Aorta (tissue), 5 donors: ENCODE data around the gene HDAC9. TPM values are rescaled to one million over a fixed set of nuclear protein-coding genes. Genes with fewer than 3 reads are reported as not detected.
A peak's percentile ranks its signal among the peaks of the same experiment; 100 is the strongest.

ENCODE experiments used
- ATAC-seq: fragments of 200-7000 bp; cut with Tn5 transposase; one replicate; pipeline ENCODE4 v1.9.1; 2022; ENCODE audit warnings: moderate library complexity; ENCODE audit not compliant: low FRiP score
- DNase-seq, 2 donors: peaks; one replicate each; pipeline ENCODE4 v3.0.0-alpha.2; 2020
- H3K27ac ChIP-seq, 2 donors: one replicate each; pipeline ENCODE4 v1.5.1; 2013; ENCODE audit warnings: low read length in 2 of 2, mild to moderate bottlenecking in 2 of 2, moderate library complexity in 2 of 2, control low read depth in 1 of 2, inconsistent platforms in 1 of 2, low read depth in 1 of 2
- H3K27me3 ChIP-seq, 2 donors: one replicate each; pipeline ENCODE4 v1.6.1; 2013; ENCODE audit warnings: control low read depth in 1 of 2, low read length in 1 of 2, mild to moderate bottlenecking in 1 of 2, moderate library complexity in 1 of 2; ENCODE audit not compliant: insufficient read depth in 2 of 2, control insufficient read depth in 1 of 2
- H3K36me3 ChIP-seq, 2 donors: one replicate each; pipeline ENCODE4 v1.6.1; 2013; ENCODE audit warnings: control low read depth in 1 of 2, low read length in 1 of 2, mild to moderate bottlenecking in 1 of 2; ENCODE audit not compliant: insufficient read depth in 2 of 2, control insufficient read depth in 1 of 2
- H3K4me1 ChIP-seq, 2 donors: one replicate each; pipeline ENCODE4 v1.6.1; 2013; ENCODE audit warnings: low read length in 2 of 2, control low read depth in 1 of 2, mild to moderate bottlenecking in 1 of 2, moderate library complexity in 1 of 2; ENCODE audit not compliant: insufficient read depth in 2 of 2, control insufficient read depth in 1 of 2
- H3K4me3 ChIP-seq, 2 donors: one replicate each; pipeline ENCODE4 v1.5.1; 2013; ENCODE audit warnings: low read length in 2 of 2, control low read depth in 1 of 2, mild to moderate bottlenecking in 1 of 2
- H3K9me3 ChIP-seq: one replicate; pipeline ENCODE4 v1.6.1; 2013; ENCODE audit warnings: mild to moderate bottlenecking, low read length; ENCODE audit not compliant: control insufficient read depth
- WGBS, 2 donors: extraction: QIAGEN DNeasy Blood & Tissue Kit; methylation state at CpG; one replicate each; pipeline ENCODE4 v1.1.7; 2013; 5-methylcytosine and 5-hydroxymethylcytosine counted together
- intact Hi-C, 2 donors: fragments of 100-400 bp; cut with DNase I; formaldehyde crosslinking; loops; one replicate each; pipeline versions ENCODE4 v1.14.2 to v1.15.0; 2022
- polyA plus RNA-seq, 2 donors: library from polyadenylated mRNA; stranded (reverse); fragments of 200-250 nt; gene quantifications; one replicate each; pipeline ENCODE4 v1.2.3, GENCODE V29; 2013
- total RNA-seq, 2 donors: library from RNA; stranded (reverse); fragmentation: NEBNext Ultra II Directional; extraction: Animal tissue kit (Norgen Biotek cat#: 25700); gene quantifications; one replicate each; pipeline ENCODE4 v1.2.1, GENCODE V29; 2021
- donor health status: healthy with polysubstance abuse.
- donor health status: Bipolar disorder and iron deficiency.
- donor health status: DM: no; HTN: no; CAD: no.
- donor health status: DM: no; HTN: no; CAD: no.
- donor health status: DM: yes; HTN: yes; CAD: no.

HDAC9 gene
- total and polyA plus RNA-seq, 4 donors: 9.1 to 122 (median 31.2) TPM

DNA sequence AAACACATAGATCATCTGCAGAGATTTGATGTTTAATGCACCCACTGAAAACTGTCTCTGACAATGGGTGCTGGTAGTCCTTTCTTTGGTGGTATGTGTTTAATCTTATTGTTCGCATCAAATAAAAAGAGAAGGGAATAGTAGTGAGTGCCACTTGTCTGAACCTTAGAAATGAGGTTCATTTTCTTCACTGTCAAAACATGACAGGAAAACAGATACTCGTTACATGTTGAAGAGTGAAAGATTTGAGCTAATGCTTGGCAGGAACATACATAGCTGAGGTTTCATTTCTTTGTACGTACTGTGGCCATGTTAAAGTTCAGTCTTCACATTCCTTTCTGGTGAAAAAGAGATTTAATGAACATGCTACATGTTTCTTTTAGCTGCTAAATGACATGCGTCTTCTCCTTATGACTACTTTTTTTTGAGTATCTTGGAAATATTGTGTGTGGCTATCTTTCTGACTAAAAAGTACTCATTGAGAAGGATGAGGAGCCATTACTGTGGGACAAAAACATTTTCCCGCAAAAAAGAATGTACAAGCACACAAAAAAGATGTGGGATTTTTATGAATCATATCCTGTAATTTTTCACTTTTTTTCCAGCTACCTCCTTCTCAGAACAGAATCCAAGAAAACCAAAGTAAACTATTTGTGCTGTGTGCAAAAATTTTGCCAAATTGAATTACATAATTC lies 513.8 kb downstream of the HDAC9 start:
- 20 to 22% methylated on average over 5 of the region's 5 CpGs for WGBS, 2 donors
- H3K36me3 ChIP-seq: no peaks in the 10 kb centered on the region
- H3K9me3 ChIP-seq: no peaks in the 10 kb centered on the region
- peaks cover 0 to 5% of the 10 kb centered on the region in 2 donors for H3K4me1 ChIP-seq
- H3K27ac ChIP-seq: no peak overlapping the region
- H3K4me3 ChIP-seq: peak overlapping the region in 1 of 2 donors; percentile 18
- intact Hi-C loops: no loop called here
- no peaks in the 10 kb centered on the region for H3K27me3 ChIP-seq
- ATAC-seq: no peak
- no peak for DNase-seq

DNA sequence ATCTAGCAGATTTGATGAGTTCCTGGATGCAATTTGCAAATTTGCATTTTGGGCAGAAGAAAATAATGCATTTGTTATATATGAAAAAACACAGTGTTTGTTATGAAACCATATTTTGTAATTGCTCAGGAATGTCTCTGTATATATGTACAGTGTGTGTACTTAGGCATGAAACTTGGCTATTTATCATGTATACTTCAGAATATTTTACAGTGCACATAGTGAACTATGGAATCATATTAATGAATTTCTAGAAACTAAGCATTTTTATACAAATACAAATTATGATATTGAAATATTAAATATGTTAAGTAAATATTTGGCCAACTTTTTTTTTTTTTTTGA lies 514.4 kb downstream of the HDAC9 start:
- no peaks in the 10 kb centered on the region for H3K27me3 ChIP-seq
- ATAC-seq: no peak
- no peak overlapping the region for H3K27ac ChIP-seq
- intact Hi-C loops: no loop called here
- no peak overlapping the region for H3K4me3 ChIP-seq
- no peaks in the 10 kb centered on the region for H3K9me3 ChIP-seq
- no peak for DNase-seq
- no peaks in the 10 kb centered on the region for H3K36me3 ChIP-seq
- H3K4me1 ChIP-seq: peaks cover 0 to 5% of the 10 kb centered on the region in 2 donors

DNA sequence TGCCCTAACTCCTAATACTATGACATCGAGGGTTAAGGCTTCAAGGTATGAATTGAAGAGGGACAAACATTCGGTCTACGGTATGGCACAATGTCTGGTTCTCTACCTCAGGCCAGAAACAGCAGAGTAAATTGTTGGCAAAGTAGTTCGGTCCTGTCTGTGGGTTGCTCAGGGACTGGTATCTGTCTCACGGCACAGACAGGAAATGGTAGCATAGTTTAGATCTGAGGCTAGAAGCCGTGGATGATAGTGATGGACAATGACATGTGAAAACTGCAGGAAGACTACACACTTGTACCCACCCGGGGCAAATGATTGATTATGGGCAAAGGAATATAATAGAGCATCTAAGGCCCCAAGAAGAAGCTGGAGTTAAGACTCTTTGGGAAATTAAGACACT lies 515.7 kb downstream of the HDAC9 start:
- Histone ChIP-seq H3K4me1 (peaks cover 0 to 5% of the 10 kb centered on the region in 2 donors), H3K27me3 (no peaks in the 10 kb centered on the region), H3K4me3 (no peak overlapping the region), H3K9me3 (no peaks in the 10 kb centered on the region), H3K36me3 (no peaks in the 10 kb centered on the region), H3K27ac (no peak overlapping the region)
- ATAC-seq (no peak), DNase-seq (no peak)
- intact Hi-C loops: no loop called here
- WGBS, 2 donors: 55 to 59% methylated on average over 7 of the region's 7 CpGs

DNA sequence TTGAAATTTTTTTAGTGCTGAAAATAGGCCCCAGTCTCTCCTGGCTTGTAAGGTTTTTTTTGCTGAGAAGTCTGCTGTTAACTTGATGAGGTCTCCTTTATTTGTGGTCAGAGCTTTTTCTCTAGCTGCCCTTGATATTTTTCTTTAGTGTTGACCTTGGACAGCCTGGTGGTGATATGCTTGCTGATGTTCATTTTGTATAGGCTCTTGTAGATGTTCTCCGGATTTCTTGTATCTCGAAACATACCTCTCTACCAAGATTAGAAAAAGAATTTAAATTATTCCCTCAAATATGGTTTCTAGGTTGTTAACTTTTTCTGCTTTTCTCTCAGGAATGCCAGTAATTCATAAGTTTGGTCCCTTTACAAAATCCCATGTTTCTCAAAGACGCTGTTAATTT lies 519.5 kb downstream of the HDAC9 start:
- WGBS, 2 donors: 21 to 23% methylated on average over 3 of the region's 3 CpGs
- Histone ChIP-seq H3K4me1 (peaks cover 0 to 3% of the 10 kb centered on the region in 2 donors), H3K27me3 (no peaks in the 10 kb centered on the region), H3K27ac (no peak overlapping the region), H3K4me3 (no peak overlapping the region), H3K9me3 (no peaks in the 10 kb centered on the region), H3K36me3 (no peaks in the 10 kb centered on the region)
- ATAC-seq: no peak
- intact Hi-C loops: no loop called here
- no peak for DNase-seq

DNA sequence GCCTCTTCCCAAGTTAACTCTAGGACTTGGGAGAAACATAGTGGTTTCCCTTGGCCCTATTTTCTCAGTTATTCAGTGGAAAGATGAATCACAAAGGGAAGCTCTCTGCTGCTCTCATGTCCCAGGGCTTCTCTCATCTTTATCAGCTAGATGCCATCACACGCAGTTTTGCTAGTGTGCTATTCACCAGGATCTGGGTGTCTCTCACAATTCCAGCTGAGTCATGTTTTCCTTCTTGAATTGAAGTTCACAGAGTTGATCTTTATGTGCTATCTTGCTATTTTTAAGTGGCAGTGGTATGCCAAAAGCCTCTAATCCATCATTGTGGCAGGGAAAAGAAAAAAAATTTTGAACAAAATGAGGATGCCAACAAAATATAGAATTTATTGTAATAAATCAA lies 520.6 kb downstream of the HDAC9 start:
- intact Hi-C loops: no loop called here
- Histone ChIP-seq H3K9me3 (no peaks in the 10 kb centered on the region), H3K36me3 (no peaks in the 10 kb centered on the region), H3K4me3 (no peak overlapping the region), H3K27ac (no peak overlapping the region), H3K4me1 (peaks cover 0 to 4% of the 10 kb centered on the region in 2 donors), H3K27me3 (no peaks in the 10 kb centered on the region)
- ATAC-seq: no peak
- WGBS, 2 donors: 58 to 62% methylated on average over 1 of the region's 1 CpG
- no peak for DNase-seq

DNA sequence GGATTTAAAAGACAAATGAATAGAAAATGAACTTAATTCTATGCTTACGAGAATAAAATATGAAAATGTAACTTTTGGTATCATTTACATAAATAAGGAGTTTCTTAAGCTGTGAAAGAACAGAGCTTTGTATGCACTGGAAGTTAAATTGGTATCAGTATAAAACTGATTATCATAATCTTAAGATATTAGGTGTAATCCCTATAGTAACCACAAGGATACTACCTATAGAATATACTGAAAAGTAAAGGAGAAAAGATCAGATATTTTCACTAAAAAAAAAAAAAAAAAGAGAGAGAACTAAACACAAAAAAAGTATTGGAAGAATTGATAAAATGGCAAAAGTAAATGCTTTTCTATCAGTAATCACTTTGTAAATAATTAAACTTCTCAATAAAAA lies 521.8 kb downstream of the HDAC9 start:
- no peak for ATAC-seq

DNA sequence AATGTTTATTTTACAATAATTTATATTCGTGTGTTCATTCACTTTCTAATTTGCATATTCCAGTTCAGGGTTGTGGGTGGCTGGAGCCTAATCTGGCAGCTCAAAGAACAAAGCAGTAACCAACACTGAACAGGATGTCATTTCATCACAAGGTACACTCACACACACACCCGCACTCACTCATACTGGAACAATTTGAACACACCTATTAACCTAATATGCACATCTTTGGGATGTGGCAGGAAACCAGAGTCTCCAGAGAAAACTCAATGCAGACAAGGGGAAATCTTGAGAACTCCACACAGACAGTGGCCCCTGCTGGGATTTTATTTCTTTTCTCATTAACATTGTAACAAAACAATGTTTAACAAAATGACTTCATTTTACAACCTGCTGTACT lies 524.5 kb downstream of the HDAC9 start:
- DNase-seq: no peak
- H3K4me1 ChIP-seq: peaks cover 0 to 1% of the 10 kb centered on the region in 2 donors
- H3K36me3 ChIP-seq: no peaks in the 10 kb centered on the region
- intact Hi-C loops: no loop called here
- H3K27me3 ChIP-seq: no peaks in the 10 kb centered on the region
- H3K27ac ChIP-seq: no peak overlapping the region
- ATAC-seq: no peak
- peaks cover 1% of the 10 kb centered on the region for H3K9me3 ChIP-seq
- no peak overlapping the region for H3K4me3 ChIP-seq
- WGBS, 2 donors: 90 to 94% methylated on average over 2 of the region's 2 CpGs

More for the DNA sequence above, 521.8 kb downstream of the HDAC9 start:
- Histone ChIP-seq H3K4me1 (peaks cover 0 to 1% of the 10 kb centered on the region in 2 donors), H3K9me3 (peaks cover 1% of the 10 kb centered on the region), H3K27me3 (no peaks in the 10 kb centered on the region), H3K4me3 (no peak overlapping the region), H3K27ac (no peak overlapping the region), H3K36me3 (no peaks in the 10 kb centered on the region)
- intact Hi-C loops: no loop called here
- DNase-seq: no peak
- 97 to 98% methylated on average over 1 of the region's 1 CpG for WGBS, 2 donors

DNA sequence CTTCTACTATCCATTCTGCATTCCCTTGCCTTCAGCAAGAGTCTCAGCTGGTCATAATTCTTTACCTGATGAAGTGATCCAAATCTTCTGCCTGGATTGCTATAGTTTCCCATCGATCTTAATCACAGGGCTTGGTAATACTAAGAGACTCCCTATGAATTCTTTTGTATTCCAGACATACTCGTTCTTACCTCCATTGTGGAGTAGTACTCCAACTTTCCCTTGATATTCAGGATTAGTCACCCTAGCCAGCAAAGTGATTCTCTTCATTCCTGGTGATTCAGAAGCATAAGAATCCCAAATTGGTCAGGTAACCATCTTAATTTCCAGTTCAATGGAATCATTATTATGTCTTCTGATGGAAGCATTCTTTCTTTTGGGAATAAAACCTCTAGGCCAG lies 525.2 kb downstream of the HDAC9 start:
- H3K4me3 ChIP-seq: no peak overlapping the region
- no peaks in the 10 kb centered on the region for H3K36me3 ChIP-seq
- no peak for ATAC-seq
- H3K4me1 ChIP-seq: peaks cover 0 to 1% of the 10 kb centered on the region in 2 donors
- H3K9me3 ChIP-seq: peaks cover 1% of the 10 kb centered on the region
- intact Hi-C loops: no loop called here
- 92 to 97% methylated on average over 2 of the region's 2 CpGs for WGBS, 2 donors
- H3K27ac ChIP-seq: no peak overlapping the region
- no peaks in the 10 kb centered on the region for H3K27me3 ChIP-seq
- no peak for DNase-seq

DNA sequence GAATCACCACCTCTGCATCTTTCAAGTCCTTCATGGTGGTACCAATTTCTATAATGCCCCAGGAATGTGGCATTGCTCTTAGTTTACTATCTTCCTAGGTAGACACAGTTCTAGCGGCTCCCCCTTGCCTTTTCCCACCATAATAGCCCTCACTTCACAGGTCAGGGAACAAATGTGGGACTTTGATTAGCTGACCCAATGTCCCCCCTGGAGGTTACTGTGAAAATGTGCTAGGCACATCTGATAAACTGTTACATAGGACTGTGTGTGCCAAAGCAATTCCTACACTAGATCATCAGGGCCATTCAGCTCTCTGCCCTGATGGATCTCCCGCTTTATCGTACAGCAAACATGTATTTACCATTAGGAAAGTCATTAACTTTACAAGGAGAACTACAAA lies 527.9 kb downstream of the HDAC9 start:
- Histone ChIP-seq H3K4me1 (peaks cover 0 to 1% of the 10 kb centered on the region in 2 donors), H3K27ac (no peak overlapping the region), H3K4me3 (no peak overlapping the region), H3K9me3 (peaks cover 1% of the 10 kb centered on the region), H3K36me3 (no peaks in the 10 kb centered on the region), H3K27me3 (no peaks in the 10 kb centered on the region)
- intact Hi-C loops: no loop called here
- ATAC-seq (no peak), DNase-seq (no peak)
- 97 to 100% methylated on average over 3 of the region's 3 CpGs for WGBS, 2 donors
